GM19239 (cell line): Measurements from ENCODE around the gene ATP1A1.

ENCODE experiments used
- DNase-seq: peaks from one replicate; pipeline ENCODE4 v3.0.0; 2011; ENCODE audit warnings: low spot score; ENCODE audit not compliant: insufficient read length
- FAIRE-seq: peaks from 2 replicates; lab custom pipeline; 2011; peaks lifted over from hg19 to GRCh38; lab: Jason Lieb, UNC

The ATP1A1 gene

DNA sequence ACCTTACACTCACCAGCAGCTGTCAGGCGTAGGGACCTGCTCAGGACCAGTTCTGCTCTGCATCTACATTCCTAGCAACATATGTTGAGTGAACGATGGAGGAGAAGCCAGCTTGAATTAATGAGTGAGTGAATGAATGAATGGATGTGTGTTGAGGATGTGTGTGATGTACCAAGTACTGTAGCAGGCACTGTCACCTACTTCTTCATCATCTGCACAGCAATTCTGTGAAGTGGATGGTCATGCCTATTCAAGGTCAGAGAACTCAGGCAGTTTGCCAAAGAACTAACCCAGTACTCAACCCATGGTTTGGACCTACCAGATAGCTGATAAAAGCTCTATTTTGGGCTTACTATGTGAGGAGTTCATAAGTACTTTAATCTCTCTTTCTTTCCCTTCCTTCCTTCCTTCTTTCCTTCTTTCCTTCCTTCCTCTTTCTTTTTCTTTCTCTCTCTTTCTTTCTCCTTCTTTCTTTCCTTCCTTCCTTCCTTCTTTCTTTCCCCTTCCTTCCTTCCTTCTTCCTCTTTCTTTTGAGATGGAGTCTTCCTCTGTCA is 56.9 kb downstream of the ATP1A1 start:
- FAIRE-seq (no peak), DNase-seq (no peak)

DNA sequence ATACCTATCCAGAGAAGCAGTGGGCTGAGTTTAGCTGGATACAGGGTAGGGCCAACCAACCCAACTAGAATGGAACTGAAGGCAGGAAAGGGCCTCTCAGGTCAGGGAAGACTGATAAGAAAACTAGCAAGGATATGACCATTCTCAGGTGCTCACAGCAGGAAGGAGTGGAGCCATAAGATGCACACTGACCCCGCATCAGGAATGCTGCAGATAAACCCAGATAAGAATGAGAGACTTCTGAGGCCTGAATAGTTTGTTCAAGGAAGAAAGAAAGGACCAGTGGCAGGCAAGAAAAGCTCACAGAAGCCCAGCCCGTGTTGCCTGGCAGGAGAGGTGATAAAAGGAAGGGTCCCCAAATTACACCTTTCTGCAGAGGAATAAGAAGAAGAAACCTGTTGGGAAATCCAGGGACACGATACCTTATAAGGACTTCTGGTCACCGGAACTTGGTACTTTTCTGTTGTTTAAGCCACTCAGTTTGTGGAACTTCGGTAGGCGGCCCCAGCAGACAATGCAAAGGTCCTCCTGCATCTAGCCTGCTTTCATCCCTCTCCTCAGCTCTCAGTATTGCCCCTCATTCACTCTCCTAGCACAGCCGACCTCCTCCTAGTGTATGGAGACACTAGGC is 58.9 kb downstream of the ATP1A1 start:
- no peak for DNase-seq
- no peak for FAIRE-seq

DNA sequence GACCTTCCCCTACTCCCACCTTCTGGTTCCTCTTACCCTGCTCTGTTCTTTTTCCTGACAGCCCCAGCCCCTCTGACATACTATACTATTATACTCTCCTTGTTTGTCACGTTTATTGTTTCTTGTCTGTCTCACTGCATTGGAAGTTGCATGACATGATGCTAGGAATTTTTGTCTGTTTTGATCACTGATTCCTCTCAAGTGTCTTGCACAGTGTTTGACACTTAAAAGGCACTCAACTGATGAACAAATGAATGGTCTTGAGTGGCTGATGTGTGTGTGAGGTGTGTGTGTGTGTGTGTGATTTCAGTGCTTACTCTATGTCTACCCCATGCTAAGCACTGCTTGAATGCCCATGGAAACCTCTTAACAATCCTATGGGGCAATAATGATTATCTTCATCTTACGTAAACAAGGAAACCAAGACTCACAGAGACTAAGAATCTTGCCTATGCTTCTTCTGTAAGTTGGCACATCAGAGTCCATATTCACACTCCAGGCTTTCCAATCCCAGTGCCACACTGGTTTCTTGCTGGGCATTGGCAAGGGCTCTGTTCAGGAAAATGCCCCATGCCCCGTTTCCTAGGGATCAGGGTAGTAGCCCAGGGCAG is 59.7 kb downstream of the ATP1A1 start:
- DNase-seq, result no peak
- FAIRE-seq, result no peak

DNA sequence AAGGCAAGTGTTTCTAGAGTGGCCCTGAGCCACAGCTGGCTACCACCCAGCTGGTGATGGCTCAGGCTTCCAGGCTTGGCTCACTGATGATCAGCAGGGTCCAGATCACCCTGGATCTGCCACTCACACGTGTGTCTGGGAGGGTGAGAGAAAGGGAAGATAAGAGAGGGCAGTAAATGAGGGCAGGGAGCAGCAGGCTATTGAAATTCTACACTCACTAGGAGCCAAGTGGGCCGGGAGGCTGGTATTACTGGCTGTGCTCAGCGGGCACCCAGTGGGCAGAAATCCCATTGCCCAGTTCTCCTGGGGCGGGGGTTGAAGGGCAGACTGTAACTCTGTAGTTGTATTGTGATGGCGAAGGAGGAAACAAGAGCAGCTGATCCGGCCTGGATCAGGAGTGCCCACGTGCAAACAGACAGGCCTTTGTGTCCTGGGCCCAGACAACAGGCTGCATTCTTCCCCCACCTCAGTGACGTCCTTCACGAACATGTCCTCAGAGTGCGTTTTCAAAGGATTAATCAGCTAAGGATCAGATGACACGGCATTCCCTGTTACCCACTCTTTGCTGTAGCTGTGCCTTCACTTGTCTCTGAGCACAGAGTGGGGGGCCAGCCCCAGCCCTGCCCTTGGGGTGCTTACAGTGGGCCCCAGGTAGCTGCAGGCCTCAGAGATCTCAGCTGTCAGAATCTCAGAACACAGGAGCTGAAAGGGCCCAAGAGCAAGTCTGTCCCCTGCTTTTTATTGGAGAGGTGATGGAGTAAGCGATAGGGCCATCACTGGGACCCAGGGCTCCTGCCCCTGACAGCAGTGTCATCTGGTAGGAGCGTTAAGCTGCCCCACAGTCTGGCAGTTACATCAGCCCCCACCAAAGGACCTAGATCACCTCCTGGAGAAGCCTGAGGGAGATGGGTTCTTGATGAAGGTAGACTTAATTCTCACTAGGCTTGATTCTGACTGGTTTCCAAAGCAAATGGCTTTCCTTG is 60.5 kb downstream of the ATP1A1 start:
- no peak for FAIRE-seq

DNA sequence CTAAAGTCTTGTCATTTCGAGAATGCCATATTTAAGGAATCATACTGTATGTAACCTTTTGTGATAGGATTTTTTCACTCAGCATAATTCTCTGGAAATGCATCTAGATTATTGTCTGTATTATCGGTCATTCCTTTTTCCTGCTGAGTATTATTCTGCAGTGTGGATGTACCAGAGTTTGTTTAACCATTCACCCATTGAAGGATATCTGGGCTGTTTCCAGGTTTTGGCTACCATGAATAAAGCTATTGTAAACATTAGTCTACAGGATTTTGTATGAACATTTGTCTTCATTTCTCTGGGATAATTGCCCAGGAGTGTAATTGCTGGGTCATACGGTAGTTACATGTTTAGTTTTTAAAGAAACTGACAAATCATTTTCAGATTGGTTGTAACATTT is 61.8 kb downstream of the ATP1A1 start:
- no peak for DNase-seq
- no peak for FAIRE-seq

More for the DNA sequence above, 60.5 kb downstream of the ATP1A1 start:
- DNase-seq, result no peak

DNA sequence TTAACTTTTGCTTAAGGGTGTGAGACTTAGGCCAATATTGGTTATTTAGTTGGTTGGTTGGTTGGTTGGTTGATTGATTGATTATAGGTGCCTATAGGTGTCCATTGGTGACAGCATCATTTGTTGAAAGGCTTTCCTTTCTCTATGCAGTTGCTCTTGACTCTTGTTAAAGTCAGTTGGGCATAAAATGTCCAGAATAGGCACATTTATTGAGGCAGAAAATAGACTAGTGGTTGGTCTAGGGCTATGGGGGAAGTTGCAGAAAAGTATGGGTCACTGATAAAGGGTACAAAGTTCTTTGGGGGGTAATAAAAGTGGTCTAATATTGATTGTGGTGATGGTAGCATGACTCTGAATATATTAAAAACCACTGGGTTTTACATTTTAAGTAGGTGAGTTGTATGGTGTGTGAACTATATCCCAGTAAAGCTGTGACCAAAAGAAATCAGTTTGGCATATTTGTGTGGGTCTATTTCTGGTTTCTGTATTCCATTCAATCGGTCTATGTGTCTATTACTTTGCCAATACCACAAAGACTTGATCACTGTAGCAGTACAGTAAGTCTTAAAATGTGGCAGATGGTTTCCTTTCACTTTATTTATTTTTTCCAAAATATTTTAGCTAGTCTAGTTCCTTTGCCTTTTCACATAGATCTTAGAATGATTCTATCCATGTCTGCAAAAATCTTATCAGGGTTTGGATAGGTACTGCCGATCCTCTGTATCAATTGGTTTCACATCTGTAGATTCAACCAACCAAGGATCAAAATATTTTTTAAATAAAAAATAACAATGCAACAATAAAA is 63.0 kb downstream of the ATP1A1 start:
- FAIRE-seq (no peak), DNase-seq (no peak)

DNA sequence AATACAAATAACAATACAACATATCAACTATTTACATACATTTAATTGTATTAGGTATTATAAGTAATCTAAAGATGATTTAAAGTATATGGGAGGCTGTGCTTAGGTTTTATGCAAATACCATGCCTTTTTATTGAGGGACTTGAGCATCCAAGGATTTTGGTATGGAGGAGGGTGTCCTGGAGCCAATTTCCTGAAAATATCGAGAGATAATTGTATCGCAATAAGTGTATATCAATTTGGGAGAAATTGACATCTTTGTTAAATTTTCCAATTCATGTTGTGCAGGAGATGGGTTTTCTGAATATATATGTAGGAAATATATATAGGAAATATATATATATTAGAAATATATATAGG is 63.5 kb downstream of the ATP1A1 start:
- DNase-seq, result no peak

DNA sequence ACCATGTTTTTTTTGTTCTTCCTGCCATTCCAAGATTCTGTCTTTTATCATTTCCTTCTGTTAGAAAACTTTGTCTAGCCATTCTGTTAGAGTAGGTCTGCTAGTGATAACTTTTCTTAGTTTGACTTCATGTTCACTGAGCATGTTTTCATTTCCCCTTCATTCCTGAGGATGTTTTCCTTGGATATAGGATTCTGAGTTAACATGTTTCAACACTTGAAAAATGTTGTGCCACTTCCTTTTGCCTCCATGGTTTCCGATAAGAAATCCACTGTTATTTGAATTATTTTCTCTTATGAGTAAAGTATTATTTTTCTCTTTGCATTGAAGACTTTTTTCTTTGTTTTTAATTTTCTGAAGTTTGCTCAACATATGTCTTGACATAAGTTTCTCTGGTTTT is 66.7 kb downstream of the ATP1A1 start:
- no peak for DNase-seq
- FAIRE-seq, result no peak

More for the DNA sequence above, 63.5 kb downstream of the ATP1A1 start:
- no peak for FAIRE-seq

DNA sequence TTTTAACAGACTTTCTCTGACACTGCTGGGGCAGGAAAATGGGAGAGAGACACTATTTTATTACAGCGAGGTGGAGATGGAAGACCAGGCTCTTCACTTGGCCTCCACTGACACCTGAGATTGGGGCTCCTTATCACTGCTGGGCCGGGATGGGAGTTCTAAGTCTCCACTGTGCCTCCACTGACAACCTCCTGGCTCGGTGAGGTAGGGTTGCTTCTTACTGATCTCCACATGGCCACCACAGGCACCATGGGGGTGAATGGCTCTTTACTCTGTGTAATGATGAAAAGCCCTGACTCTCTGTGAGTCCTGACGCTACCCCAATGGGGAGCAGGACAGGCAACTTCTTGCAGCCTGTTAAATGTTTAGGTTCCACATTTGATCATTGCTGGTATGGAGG is 67.7 kb downstream of the ATP1A1 start:
- FAIRE-seq (no peak), DNase-seq (no peak)

DNA sequence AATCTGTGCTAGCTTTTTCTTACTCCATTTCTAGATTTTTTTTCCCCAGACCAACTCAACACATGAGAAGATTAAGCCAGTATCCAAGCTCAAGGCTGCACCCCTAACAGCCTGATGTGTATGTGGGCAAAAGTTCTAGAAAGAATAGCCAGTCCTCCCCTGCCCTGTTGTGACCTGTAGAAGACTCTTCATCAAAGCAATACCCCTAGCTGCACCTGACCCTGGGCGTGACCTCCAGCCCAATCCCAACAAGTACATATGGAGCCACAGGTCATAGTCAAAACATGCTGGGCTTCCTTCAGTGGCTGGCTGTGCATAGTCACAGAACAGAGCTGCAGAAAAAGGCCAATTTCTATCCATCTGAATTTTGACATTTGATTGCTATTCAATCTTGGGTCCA is 72.5 kb downstream of the ATP1A1 start:
- FAIRE-seq, result no peak
- DNase-seq, result no peak

DNA sequence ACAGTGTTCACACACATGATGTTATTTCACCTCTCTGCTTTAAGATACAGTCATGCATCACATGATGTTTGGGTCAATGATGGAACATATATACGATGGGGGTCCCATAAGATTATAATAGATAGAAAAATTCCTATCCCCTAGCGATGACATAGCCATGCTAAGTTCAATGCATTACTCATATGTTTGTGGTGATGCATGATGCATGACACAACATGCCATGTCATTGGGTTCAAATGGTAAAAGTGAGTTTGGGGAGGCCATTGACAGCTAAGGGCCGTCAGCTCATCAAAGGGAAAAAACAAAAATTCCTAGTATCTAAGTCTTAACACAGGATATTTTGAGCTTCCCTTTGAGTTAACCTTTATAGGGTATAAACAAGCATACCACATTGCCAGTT is 73.6 kb downstream of the ATP1A1 start:
- no peak for DNase-seq
- FAIRE-seq, result no peak

DNA sequence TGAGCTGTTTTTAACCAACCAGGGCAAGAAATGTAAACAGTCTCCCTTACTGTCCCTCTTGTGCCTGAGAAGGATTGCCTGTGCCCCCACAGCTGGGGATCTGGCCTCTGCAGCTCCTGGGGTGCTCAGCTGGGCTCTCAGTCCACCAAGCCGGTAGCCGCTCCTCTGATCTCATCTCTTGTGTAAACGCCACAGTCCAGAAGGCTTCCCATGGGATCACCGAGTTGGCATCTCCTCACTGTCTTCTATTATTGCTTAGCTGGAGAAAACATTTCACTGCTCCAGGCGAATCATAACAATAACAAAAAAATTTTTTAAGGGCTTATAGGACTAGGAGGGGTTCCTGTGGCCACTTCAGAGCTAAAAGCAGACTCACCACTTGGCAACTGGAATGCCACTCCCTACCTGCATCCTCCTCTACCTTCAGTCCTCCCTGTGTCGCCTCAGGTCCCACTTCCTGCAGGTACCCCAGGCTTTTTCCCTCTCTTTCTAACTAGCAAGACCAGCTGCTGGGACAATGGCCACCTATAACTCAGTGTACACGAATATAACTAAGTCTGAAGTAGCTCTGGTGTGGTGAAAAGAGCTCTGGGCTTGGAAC is 75.8 kb downstream of the ATP1A1 start:
- DNase-seq, result no peak
- FAIRE-seq, result no peak

DNA sequence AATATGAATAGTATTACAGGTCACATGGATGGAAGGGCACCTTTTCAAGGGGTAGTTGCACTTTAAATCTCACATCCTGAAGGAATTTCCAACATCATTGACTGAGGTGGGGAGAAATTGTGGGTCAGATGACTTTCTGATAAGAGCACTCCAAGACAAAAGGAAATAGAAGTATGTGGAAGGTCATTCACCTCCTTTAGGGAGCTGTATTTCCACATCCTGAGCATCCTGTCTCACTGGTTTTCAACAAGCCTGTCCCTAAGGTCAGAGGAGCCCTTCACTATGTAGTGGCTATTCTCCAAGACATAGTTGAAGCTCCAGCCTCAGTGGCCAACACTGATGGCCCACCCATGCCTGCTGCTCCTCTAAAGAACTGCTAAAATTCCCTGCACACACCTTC is 76.5 kb downstream of the ATP1A1 start:
- FAIRE-seq, result no peak

DNA sequence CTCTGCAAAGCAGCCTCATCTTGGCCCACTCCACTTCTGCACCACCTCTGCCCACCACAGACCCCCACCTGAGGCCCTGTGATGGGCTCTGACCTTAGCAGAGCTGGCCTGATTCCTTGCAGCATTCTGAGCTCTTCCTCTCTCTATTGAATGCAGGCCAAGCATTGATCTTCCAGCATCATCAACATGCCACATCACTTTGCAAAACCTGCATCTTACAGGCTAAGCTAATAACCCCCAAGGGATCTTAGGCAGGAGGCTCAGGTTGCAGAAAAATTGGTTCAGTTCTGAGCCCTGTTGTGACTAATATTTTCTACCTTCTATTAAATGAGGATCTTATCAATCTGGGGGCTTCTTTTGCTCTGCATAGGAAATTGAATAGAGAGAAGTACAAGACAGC is 78.7 kb downstream of the ATP1A1 start:
- DNase-seq (no peak), FAIRE-seq (no peak)

More for the DNA sequence above, 76.5 kb downstream of the ATP1A1 start:
- DNase-seq, result no peak

DNA sequence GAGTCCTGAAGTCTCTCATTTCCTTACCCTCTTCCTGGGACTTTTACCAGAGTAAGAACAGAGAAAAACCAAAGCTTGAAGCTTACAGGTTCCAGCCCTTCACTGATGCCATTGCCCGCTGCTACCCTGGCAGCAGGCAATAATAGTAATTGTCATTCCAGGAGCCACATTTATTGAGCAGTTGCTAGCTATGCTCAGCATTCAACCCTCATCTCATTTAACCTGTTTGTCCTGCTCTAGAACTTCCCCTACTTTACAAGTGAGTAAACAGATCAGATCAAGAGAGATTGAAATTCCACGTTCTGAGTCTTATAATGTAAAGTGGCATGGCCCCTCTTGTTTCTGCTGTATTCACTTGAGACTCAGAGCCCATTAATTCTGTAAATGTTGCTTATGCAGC is 80.4 kb downstream of the ATP1A1 start:
- DNase-seq, result no peak
- FAIRE-seq, result no peak

DNA sequence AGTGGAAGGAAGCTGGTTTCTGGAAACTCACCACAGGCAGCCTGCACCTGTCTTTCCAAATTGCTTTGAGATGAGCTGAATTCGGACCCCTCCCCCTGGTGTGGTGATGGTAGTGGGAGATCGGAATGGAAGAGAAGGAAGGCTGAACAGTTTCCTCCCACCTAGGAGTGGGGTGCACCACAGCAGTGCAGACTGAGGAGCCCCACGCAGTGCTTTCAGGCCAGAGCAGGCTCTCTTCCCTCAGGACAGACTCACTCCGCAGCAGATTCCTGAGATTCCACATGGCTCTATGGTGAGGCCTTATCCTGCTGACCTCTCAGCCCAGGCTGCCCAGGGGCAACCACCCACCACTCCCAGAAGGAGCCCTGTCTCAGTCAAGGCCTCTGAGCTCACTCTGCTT is 80.9 kb downstream of the ATP1A1 start:
- no peak for DNase-seq
- FAIRE-seq, result no peak
